IPS-15b (cell line): ENCODE results near the gene ZMIZ1.

Experiments
- H3K27me3 ChIP-seq: one replicate; pipeline ENCODE4 v1.6.1; 2013; ENCODE audit warnings: low read length; ENCODE audit not compliant: control insufficient read depth, insufficient read depth
- H3K36me3 ChIP-seq: one replicate; pipeline ENCODE4 v1.6.1; 2013; ENCODE audit warnings: low read length; ENCODE audit not compliant: control insufficient read depth, insufficient read depth
- H3K4me1 ChIP-seq: one replicate; pipeline ENCODE4 v1.6.1; 2013; ENCODE audit warnings: mild to moderate bottlenecking, low read length; ENCODE audit not compliant: control insufficient read depth, insufficient read depth
- H3K4me3 ChIP-seq: one replicate; pipeline ENCODE4 v1.5.1; 2013; ENCODE audit warnings: low read depth, low read length
- H3K9ac ChIP-seq: one replicate; pipeline ENCODE4 v1.6.1; 2013; ENCODE audit warnings: low read depth, mild to moderate bottlenecking, low read length
- H3K9me3 ChIP-seq: one replicate; pipeline ENCODE4 v1.6.1; 2013; ENCODE audit warnings: mild to moderate bottlenecking, low read length; ENCODE audit not compliant: control insufficient read depth, insufficient read depth

The ZMIZ1 gene

DNA sequence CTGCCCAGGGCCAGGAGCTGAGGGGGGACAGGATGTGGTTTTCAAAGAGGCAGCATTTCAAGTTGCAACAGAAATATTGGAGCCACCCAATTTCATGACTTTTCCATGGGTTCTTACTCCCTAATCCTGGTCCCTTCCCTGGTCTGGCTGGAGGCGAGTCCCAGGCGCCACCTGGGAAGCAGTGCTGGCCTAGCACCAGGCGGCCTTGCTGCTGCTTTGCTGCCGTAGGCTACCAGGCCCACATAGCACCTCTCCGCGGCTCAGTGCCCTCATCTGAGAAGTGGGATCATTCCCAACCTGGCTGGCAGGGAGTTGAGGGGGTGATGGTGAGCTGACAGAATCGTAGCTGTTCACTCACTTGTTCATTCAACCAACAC lies 33.7 kb downstream of the ZMIZ1 start:
- no peaks in the 10 kb centered on the region for H3K9me3 ChIP-seq
- H3K4me1 ChIP-seq, result peaks cover 18% of the 10 kb centered on the region
- H3K9ac ChIP-seq, result no peak overlapping the region
- peaks cover 3% of the 10 kb centered on the region for H3K36me3 ChIP-seq
- no peaks in the 10 kb centered on the region for H3K27me3 ChIP-seq
- H3K4me3 ChIP-seq, result no peak overlapping the region

DNA sequence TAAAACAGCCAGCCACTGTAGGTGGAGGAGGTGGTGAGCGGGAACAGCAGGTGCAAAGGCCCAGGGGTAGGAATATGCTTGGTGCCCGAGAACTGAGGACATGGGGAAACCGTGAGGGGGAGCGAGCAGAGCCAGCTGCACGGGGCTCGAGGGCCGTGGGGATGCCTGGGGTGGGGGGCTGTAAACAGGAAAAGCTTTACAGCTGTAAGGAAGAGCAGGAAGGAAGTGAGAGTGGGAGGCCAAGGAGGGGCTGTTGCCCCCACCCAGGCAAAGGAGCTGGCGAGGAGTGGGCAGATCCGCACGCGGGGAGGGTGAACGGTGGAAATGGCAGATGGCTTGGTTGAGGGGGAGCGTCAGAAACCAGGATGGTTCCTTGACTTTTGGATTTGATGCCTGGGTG lies 34.4 kb downstream of the ZMIZ1 start:
- peaks cover 18% of the 10 kb centered on the region for H3K4me1 ChIP-seq
- no peak overlapping the region for H3K9ac ChIP-seq
- H3K9me3 ChIP-seq, result no peaks in the 10 kb centered on the region
- H3K4me3 ChIP-seq, result no peak overlapping the region
- H3K27me3 ChIP-seq, result no peaks in the 10 kb centered on the region
- peaks cover 3% of the 10 kb centered on the region for H3K36me3 ChIP-seq

DNA sequence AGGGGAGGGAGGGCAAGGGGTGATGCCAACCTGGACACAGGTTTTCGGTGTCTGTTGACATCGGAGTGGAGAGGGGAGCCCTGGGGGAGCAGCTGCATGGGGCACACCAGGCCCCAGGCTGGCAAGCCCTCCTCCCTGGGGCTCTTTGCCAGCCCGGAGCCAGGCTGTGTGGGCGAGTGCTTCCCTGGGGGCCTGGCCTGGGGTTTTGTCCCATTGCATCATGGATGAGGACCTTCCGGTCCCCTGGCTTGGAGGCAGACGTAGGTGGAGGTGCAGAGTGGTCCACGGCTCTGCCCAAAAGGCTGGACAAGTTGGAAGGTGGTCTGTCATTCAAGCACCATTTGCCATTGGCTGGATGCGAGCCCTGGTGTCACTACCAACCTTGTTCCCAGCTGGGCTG lies 34.8 kb downstream of the ZMIZ1 start:
- H3K4me1 ChIP-seq, result peaks cover 16% of the 10 kb centered on the region
- H3K36me3 ChIP-seq, result peaks cover 3% of the 10 kb centered on the region
- no peak overlapping the region for H3K9ac ChIP-seq
- no peaks in the 10 kb centered on the region for H3K27me3 ChIP-seq
- no peaks in the 10 kb centered on the region for H3K9me3 ChIP-seq
- no peak overlapping the region for H3K4me3 ChIP-seq

DNA sequence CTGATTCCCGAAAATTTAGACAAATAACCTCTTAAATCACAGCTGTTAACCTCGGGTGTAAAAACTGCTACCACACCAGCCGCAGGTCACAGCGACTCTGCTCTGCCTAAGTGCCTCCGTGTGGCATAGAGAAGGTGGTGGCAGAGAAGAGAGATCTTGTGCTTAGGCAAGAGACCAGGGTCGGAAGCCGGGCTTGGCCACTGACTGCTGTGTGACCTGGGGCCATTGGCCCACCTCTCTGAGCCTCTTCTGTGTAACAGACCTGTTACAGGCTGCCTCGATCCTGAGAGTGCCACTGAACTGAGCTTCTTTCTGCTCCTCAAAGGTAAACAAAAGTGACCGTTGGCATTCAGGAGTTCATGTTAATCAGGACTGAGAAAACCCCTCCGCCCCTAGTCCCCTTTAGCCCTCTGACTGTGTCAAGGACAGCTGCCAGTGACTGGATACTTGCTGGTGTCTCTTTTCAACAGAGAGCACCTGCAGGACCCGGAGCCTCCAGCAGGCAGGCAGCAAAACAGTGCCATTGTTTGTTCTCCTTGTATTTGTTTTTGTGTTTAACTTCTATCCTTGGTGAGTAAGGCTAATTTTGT lies 36.5 kb downstream of the ZMIZ1 start:
- Histone ChIP-seq H3K9ac (no peak overlapping the region), H3K4me1 (peaks cover 8% of the 10 kb centered on the region), H3K27me3 (no peaks in the 10 kb centered on the region), H3K9me3 (no peaks in the 10 kb centered on the region), H3K4me3 (no peak overlapping the region), H3K36me3 (peaks cover 3% of the 10 kb centered on the region)

- no peaks in the 10 kb centered on the region for H3K27me3 ChIP-seq
- H3K36me3 ChIP-seq, result peaks cover 3% of the 10 kb centered on the region
- H3K4me3 ChIP-seq, result no peak overlapping the region
- H3K4me1 ChIP-seq, result peaks cover 8% of the 10 kb centered on the region
- no peak overlapping the region for H3K9ac ChIP-seq
- no peaks in the 10 kb centered on the region for H3K9me3 ChIP-seq
Observed at GRCh38 chr10:79105818-79106217, 37.1 kb downstream of the ZMIZ1 start.

- Histone ChIP-seq H3K4me3 (no peak overlapping the region), H3K27me3 (no peaks in the 10 kb centered on the region), H3K9ac (no peak overlapping the region), H3K36me3 (peaks cover 6% of the 10 kb centered on the region), H3K9me3 (no peaks in the 10 kb centered on the region), H3K4me1 (peaks cover 8% of the 10 kb centered on the region)
Observed at GRCh38 chr10:79106256-79107050, 37.7 kb downstream of the ZMIZ1 start.

- no peak overlapping the region for H3K9ac ChIP-seq
- H3K9me3 ChIP-seq, result no peaks in the 10 kb centered on the region
- no peaks in the 10 kb centered on the region for H3K27me3 ChIP-seq
- H3K4me3 ChIP-seq, result no peak overlapping the region
- peaks cover 6% of the 10 kb centered on the region for H3K36me3 ChIP-seq
- peaks cover 4% of the 10 kb centered on the region for H3K4me1 ChIP-seq
Observed at GRCh38 chr10:79107736-79108264, 39.0 kb downstream of the ZMIZ1 start.

DNA sequence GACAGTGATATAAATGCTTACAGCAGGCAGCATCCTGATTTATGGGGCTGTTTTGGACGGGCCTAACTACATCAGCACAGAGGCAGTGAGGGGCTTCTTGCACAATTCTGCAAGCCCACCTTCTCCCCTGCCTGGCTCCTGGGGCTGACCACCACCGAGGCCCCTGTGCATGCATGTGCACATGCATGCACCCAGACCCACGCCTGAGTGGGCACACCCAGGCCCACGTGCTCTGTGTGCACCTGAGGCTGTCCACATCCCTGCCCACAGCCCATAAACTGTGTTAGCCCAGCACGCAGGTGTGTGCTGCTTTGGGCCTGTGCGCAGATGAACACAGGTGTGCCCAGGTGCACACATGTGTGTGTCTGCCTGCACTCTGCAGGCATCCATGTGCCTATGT lies 40.0 kb downstream of the ZMIZ1 start:
- H3K4me1 ChIP-seq, result peaks cover 8% of the 10 kb centered on the region
- no peak overlapping the region for H3K4me3 ChIP-seq
- no peak overlapping the region for H3K9ac ChIP-seq
- H3K9me3 ChIP-seq, result no peaks in the 10 kb centered on the region
- H3K36me3 ChIP-seq, result peaks cover 6% of the 10 kb centered on the region
- no peaks in the 10 kb centered on the region for H3K27me3 ChIP-seq

DNA sequence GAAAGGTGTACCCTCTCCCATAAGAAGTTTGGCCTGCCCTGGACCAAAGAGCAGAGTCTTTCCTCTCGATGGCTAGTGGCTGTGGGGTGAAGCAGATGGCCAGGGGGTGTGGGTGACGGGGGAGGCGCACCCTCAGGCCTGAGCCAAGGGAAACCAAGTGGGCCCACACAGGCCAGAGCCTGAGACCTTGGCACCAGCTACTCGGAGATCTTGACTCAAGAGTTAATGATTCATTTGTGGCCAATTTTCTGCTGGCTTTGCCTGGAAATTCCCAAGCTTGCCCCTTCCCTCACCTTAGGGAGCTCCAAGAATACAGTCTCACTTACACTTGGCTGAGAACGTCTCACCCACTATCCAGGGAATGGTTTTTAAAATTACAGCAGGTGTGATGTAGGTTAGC lies 42.7 kb downstream of the ZMIZ1 start:
- H3K4me3 ChIP-seq, result no peak overlapping the region
- H3K36me3 ChIP-seq, result peaks cover 7% of the 10 kb centered on the region
- peaks cover 9% of the 10 kb centered on the region for H3K4me1 ChIP-seq
- H3K9ac ChIP-seq, result no peak overlapping the region
- no peaks in the 10 kb centered on the region for H3K27me3 ChIP-seq
- H3K9me3 ChIP-seq, result no peaks in the 10 kb centered on the region

DNA sequence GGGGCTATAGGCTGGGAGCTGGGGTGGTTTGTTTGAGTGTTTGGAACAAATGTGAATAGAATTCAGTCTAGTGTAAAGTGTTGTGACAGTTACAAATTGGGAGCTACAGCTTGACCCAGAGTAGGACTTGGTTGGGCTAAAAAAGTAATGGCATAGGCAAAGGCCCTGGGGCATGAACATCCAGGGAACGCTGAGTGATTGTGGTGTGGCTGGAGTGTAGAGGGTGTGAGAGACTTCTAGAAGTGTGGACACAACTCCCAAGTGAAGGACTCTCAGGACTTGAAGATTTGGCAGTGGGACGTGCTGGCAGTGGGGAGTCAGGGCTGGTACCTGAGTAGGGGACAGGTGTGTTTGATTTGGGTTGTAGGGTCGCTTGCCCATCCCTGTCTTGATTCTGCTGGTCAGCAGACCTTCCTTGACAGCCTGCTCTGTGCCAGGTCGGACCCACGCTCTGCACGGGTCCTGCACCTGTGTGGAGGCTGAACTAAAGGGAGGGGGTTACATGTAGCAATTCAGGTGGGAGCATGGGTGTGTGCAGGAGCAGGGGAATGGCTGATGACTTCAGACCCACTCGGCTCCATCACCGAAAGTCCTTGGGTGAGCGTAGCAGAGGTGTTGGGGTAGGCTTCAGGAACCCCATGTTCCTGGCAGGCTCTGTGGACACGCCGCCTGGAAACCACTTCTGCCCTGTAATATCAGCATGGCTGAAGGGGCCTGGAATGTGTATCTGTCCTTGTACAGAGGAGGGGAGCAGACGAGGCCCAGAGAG lies 43.3 kb downstream of the ZMIZ1 start:
- H3K9ac ChIP-seq, result no peak overlapping the region
- peaks cover 15% of the 10 kb centered on the region for H3K4me1 ChIP-seq

GRCh38 chr10:79112881-79113431 lies 44.2 kb downstream of the ZMIZ1 start:
- H3K27me3 ChIP-seq, result no peaks in the 10 kb centered on the region
- peak overlapping the region; percentile 1 for H3K9ac ChIP-seq
- peaks cover 15% of the 10 kb centered on the region for H3K4me1 ChIP-seq
- H3K4me3 ChIP-seq, result no peak overlapping the region
- H3K9me3 ChIP-seq, result no peaks in the 10 kb centered on the region
- peaks cover 12% of the 10 kb centered on the region for H3K36me3 ChIP-seq

More for the DNA sequence above, 43.3 kb downstream of the ZMIZ1 start:
- peaks cover 12% of the 10 kb centered on the region for H3K36me3 ChIP-seq
- H3K9me3 ChIP-seq, result no peaks in the 10 kb centered on the region
- H3K4me3 ChIP-seq, result no peak overlapping the region
- H3K27me3 ChIP-seq, result no peaks in the 10 kb centered on the region
